Measurements from ENCODE around the gene VIPR2. TPM values are rescaled to one million over a fixed set of nuclear protein-coding genes. Genes with fewer than 3 reads are reported as not detected.

Gene VIPR2
- total and polyA plus RNA-seq, 2 experiments from 2014 or later = 1.3 to 2.7 TPM

- TF ChIP-seq JUNB (IDR thresholded peaks at IDR 0.05; ENCODE audit: unreplicated experiment) = no peak
- no peak; a peak in 2 of 4 replicates for TF ChIP-seq CTCF (conservative IDR thresholded peaks at IDR 0.05; ENCODE audit: low read depth in 2 of 2)
- no peak for TF ChIP-seq REST (IDR thresholded peaks at IDR 0.05; ENCODE audit: unreplicated experiment)
Observed at GRCh38 chr7:159045839-159046238, 98.8 kb downstream of the VIPR2 start (continued).

- Mint-ChIP-seq H3K27me3 (ENCODE audit: insufficient read depth, low read depth, poor library complexity) (peaks cover 7% of the 10 kb centered on the region), H3K27ac (no peak overlapping the region), H3K4me1 (peaks cover 3% of the 10 kb centered on the region; the same call in 1 of the 3 replicates), H3K36me3 (ENCODE audit: low read depth) (peaks cover 6% of the 10 kb centered on the region; the same call in 2 of the 3 replicates), H3K9me3 (peaks cover 76% of the 10 kb centered on the region), H3K4me3 (no peak overlapping the region)
- DNase-seq (ENCODE audit: low spot score) (no peak), ATAC-seq (no peak)
- no peak overlapping the region for H3K27ac ChIP-seq (ENCODE audit: low read depth)
- no peaks in the 10 kb centered on the region for H3K79me2 ChIP-seq (replicated peaks; ENCODE audit: insufficient read depth)
- H3K9me2 ChIP-seq (ENCODE audit: insufficient read depth) = 0 out of 2 replicates have a peak, but pooled peaks cover 4% of the 10 kb centered on the region
- H4K20me1 ChIP-seq (replicated peaks; ENCODE audit: insufficient read depth) = no peaks in the 10 kb centered on the region
- H3K4me1 ChIP-seq (ENCODE audit: insufficient read depth) = peaks cover 4% of the 10 kb centered on the region; the same call in 1 of the 2 replicates
- no peaks in the 10 kb centered on the region for H3K36me3 ChIP-seq (ENCODE audit: insufficient read depth)
- H2AFZ ChIP-seq = no peak overlapping the region
- H3K4me2 ChIP-seq = no peak overlapping the region
- H3K4me3 ChIP-seq = no peak overlapping the region
- H3F3A ChIP-seq (replicated peaks; ENCODE audit: low read depth) = no peaks in the 10 kb centered on the region
- no peaks in the 10 kb centered on the region for H3K27me3 ChIP-seq (ENCODE audit: insufficient read depth)
- TF ChIP-seq CREB1 (CRISPR knock-in tag; IDR thresholded peaks at IDR 0.05; ENCODE audit: low read depth) (no peak), NANOG (IDR thresholded peaks at IDR 0.05; ENCODE audit: borderline replicate concordance) (no peak), ZNF331 (CRISPR knock-in tag; IDR thresholded peaks at IDR 0.05; ENCODE audit: low read depth) (no peak), EZH2 (IDR thresholded peaks at IDR 0.05; ENCODE audit: low read depth, unreplicated experiment) (no peak), ZNF462 (CRISPR knock-in tag; IDR thresholded peaks at IDR 0.05) (no peak), CTCF (conservative IDR thresholded peaks at IDR 0.05; ENCODE audit: low read depth in 2 of 2) (no peak), JUNB (IDR thresholded peaks at IDR 0.05; ENCODE audit: unreplicated experiment) (no peak), EZH2phosphoT487 (IDR thresholded peaks at IDR 0.05; ENCODE audit: unreplicated experiment) (no peak), POLR2AphosphoS5 (IDR thresholded peaks at IDR 0.05; ENCODE audit: low read depth) (no peak), STAT1 (IDR thresholded peaks at IDR 0.05; ENCODE audit: unreplicated experiment) (no peak)
Observed at GRCh38 chr7:159042581-159043101, 102.0 kb downstream of the VIPR2 start.

Measured in GM23338 (cell line).